HG02642 (cell line): ENCODE results near the gene KLK5.
"Not testable (repeated sequence)": the region's sequence is repeated elsewhere in the genome, so short reads cannot be mapped to it uniquely, and the experiment has no call there.

Experiments used
- ATAC-seq: cut with Tn5 transposase; IDR thresholded peaks from one replicate; pipeline ENCODE4 v1.9.1; 2021; ENCODE audit warnings: mild to moderate bottlenecking; ENCODE audit not compliant: unreplicated experiment, poor library complexity

KLK5 gene

GRCh38 chr19:50952910-50953309 is at the start of gene KLK5:
KLK5 (minus strand) TSS chr19:50953038; CDS start chr19:50952657, 381 bp downstream.
- ATAC-seq: no peak

DNA sequence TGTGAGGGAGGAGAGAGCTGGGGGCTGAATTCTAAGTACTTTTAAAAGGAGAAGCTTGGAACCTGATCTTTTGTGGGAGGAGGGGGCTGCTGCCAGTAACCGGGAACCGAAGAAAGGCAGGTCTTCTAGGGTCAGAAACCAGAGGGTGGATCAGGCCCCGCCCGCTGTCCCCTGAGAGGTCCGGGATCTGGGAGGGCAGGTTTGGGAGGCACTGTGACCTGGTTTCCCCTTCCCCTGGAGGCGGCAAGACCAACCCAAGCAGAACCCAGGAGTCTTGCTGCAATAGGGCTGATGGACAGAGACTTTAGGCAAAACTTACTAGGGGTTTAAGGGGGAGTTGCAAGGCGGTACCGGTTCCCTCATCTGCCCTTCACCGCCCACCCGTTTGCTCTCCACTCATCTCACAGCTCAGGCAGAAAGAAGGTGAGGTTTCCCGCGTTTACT is 49.3 kb upstream of the KLK5 start:
- no peak for ATAC-seq

DNA sequence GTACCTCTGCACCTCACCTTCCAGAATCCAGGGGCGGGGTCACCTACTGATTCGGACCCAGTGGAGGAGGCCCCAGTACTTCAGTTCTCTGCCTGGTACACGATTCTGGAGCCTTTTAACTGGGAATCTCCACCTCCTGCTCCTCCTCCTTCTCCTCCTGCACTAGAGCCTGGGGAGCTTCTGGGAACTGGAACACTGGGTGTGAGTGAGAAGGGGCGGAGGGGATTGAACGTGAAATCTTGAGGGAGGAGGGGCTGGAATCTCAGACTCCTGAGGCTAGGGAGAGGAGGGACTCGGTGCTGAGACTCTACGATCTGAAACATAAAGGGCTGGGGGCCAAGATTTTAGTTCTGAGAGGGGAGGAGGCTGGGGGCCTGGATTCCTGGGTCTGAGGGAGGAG is 48.7 kb upstream of the KLK5 start, which contains the start of gene KLK8:
Gene KLK8 (minus strand): TSS at position 90 of the 400 bp plus-strand sequence. CDS start 437 bp downstream, outside the sequence.
- ATAC-seq: no peak

DNA sequence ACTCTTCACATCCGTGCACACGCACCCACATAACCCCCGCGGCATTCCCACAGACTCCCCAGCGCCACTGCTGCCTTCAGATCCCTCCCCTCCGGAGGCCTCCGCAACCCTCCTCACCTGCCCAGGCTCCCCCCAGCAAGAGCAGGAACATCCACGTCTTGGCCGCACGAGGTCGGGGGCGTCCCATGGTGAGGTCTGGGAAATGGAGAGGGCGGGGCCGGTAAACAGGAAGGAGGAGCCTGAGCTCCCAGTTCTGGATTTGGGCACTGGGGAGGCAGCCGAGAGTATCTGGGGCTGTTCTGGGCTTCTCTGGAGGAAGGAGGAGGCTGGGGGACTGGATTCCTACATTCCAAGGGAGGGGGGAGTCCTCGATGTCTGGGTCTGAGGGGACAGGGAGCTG is 48.1 kb upstream of the KLK5 start:
- ATAC-seq: no peak

DNA sequence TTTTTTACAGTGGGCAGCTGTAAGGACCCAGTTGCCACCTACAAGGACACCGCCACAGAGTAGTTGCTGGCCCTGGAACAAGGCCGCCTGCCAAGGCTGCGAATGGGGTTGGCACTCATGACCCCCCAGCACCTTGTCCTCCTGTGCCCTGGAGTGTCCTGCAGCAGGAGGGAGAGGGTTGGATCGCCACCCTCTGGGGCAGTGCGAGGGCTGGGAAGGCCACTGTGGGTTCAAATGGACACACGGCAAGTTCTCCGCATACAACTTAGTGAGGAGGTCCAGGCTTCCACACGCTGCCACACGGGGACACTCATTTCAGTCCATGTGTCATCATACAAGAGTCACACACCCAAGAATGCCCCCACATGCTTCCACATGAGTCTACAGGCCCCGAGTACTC is 47.6 kb upstream of the KLK5 start:
- no peak for ATAC-seq

DNA sequence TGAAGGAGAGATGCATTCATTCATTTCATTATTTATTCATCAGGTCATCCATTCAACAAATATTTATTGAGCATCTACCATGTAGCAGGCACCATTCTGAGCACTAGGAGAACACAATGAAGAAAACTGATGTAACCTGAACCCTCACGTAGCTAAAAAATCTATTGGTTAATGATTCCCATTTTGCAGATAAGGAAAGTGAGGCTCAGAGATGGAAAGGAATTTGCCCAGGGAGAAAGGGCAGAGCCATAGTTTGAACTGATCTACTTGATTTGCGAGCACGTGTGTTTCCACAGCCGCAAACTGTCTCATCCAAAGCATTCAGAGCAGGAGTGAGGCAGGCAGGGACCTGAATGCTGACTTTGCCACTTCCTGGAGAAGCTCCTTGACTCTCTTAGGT is 45.8 kb upstream of the KLK5 start:
- no peak for ATAC-seq

GRCh38 chr19:50998061-50998460 is 45.2 kb upstream of the KLK5 start:
- ATAC-seq: no peak

DNA sequence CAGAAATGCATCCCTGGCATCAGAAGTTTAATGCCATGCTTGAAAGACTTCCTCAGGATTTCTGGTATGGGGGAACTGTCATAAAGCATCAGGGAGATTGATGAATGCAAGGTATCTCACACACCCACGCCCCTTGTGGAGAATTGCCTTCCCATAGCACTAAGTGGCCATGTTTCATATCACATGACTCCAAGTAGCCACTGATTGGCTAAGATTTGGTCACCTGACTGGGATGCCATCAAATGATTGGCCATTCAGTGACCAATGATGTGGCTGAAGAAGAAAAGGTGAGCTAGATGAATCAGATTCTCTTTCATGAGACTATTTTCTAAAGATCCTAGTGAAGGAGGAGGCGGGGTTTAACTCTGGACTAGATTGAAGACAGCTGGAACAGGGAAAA is 41.3 kb upstream of the KLK5 start:
- no peak for ATAC-seq

DNA sequence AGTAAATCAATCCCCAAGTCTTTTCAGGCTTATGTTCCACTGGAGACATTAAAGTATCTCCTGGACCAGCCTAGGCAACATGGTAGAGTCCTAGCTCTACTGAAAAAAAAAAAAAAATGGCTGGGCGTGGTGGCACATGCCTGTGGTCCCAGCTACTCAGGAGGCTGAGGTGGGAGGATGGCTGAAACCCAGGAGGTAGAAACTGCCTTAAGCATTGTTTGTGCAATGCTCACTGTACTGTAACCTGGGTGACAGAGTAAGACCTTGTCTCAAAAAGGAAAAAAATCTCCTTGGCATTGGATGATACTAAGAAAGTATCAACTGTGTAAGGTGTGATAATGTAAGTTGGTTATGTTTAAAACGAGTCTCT is 39.8 kb upstream of the KLK5 start:
- no peak for ATAC-seq

GRCh38 chr19:50984416-50984815 is 31.6 kb upstream of the KLK5 start:
- not testable (repeated sequence) for ATAC-seq

GRCh38 chr19:50983625-50984292 is 30.9 kb upstream of the KLK5 start, which contains the start of gene KLK7:
KLK7 (minus strand) TSS chr19:50983917; CDS start chr19:50982399, 1,518 bp downstream.
- no peak for ATAC-seq

DNA sequence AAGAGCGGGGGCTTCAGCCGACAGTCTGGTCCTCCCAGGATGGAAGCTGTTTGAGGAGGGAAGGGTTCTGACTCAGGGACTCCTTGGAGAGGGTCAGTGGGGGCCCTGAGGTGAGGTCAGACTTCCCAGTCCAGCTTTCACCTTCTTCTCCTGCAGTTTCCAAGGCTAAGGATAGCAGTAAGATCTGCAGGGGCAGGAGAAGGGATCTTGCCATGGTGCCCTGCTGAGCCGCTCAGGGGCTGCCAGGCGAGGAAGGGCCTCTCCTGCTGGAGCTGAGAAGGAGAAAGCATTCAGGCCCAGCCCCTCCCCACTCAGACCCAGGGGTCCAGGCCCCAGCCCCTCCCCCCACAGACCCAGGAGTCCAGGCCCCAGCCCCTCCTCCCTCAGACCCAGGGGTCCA is 29.3 kb upstream of the KLK5 start:
- ATAC-seq: no peak

DNA sequence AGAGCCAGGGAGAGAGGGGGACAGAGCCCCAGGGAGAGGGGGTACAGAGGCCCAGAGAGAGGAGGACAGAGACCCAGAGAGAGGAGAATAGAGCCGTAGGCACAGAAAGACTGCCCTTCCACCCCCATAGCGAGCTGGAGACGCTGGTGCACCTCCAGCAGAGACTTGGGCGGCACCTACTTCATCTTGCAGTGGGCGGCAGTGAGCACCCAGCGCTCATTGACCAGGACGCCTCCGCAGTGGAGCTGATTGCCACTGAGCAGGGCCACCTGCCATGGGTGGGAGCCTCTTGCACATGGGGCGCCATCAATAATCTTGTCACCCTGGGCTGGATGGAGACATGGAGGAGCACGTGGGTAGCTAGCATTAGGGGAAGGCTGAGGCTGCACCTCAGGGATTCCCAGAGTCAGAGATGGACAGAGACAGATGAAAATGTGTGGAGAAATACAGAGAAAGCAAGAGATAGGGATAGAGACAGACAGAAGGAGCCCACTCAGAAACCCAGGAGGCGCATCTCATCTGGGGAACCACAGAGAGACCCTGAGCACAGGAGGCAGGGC is 28.8 kb upstream of the KLK5 start:
- ATAC-seq: no peak

DNA sequence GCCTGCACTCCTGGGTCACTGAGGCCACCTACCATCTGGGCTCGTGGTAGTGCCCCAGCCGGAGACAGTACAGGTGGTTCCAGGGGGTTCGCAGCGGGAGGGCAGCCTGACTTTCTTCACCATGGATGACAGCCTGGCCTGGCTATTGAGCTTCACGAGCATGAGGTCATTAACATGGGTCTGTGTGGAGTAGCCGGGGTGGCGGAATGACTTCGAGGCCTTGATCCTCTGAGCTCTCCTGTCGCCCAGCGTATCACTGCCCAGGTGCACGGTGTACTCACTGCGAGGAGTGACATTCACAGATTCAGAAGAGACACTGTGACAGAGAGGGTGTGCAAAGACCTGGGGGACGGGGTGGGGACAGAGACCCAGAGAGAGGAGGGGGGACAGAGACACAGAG is 27.4 kb upstream of the KLK5 start:
- no peak for ATAC-seq

DNA sequence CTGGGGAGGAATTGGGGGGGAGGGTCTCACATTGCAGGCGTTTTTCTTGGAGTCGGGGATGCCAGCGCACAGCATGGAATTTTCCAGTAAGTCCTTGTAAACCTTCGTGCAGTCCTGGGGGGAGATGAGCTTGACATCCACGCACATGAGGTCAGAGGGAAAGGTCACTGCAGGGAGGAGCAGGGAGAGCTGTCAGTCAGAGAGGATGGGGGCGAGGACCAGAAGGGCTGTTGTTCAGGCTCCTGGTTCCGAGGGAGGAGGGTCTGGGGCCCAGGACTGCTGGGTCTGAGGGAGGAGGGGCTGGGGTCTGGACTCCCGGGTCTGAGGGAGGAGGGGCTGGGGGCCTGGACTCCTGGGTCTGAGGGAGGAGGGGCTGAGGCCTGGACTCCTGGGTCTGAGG is 26.9 kb upstream of the KLK5 start:
- no peak for ATAC-seq

DNA sequence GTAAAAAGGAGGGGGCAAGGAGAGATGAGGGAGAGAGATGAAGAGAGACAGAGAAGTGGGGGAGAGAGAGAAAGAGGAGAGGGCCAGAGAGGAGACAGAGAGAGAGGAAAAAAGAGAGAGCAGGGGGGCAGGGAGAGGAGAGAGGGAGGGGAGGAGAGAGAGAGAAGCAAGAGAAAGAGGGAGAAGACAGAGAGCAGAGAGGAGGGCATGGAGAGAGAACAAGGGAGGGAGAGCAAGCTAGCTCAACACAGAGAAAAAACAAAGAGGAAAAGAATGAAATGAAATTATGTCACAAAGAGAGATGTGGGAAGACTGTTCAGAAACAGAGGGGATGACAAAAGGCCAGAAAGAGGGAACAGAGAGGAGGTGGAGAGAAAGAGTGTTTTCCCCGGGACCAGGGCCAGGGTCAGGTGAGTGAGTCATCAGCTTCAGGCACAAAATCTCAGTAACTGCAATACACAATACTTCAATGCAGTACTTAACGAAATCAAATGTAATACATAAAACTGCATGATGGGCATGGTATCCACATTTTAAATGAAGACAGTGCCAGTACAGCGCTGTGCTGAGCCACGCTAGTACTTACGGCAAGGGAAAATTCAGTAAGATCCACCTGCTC is 26.0 kb upstream of the KLK5 start:
- no peak for ATAC-seq

- no peak for ATAC-seq
Observed at GRCh38 chr19:50977626-50978025, 24.8 kb upstream of the KLK5 start.

DNA sequence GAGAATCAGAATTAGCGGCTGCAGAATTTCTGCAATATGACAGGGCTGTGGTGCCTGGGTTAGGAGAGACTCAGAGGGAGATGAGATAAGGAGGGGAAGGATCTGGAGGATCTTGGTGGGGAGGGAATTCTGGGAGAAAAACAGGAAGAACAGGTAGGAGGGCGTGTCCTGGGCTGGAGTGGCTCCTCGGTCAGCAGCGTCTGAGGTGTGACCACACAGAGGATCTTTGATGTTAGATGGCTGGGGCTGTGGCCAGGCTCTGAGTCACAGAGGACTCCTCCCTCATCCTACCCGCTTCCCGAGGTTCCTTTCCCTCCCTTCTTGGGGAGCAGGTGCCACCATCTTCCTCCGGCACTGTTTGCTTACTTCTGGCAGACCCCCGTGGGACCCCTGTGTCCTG is 22.9 kb upstream of the KLK5 start:
- ATAC-seq: no peak

- ATAC-seq: no peak
Observed at GRCh38 chr19:50974702-50975556, 22.1 kb upstream of the KLK5 start.

GRCh38 chr19:50972795-50973376 is 20.0 kb upstream of the KLK5 start:
- ATAC-seq: no peak
